ENCODE data around the gene PLEKHG5. TPM values are rescaled to one million over a fixed set of nuclear protein-coding genes. Genes with fewer than 3 reads are reported as not detected.
A peak's percentile ranks its signal among the peaks of the same experiment; 100 is the strongest.

Gene PLEKHG5
- total RNA-seq, 3 donors from 2014 or later = 7.0 to 12.0 (median 11.8) TPM

GRCh38 chr1:6490181-6491080 is 1.0 kb downstream of the PLEKHG5 start:
- Histone ChIP-seq H3K27me3 (no peaks in the 10 kb centered on the region), H3K4me3 (peak overlapping the region; percentile 40 to 75 (median 71)), H3K4me1 (peaks cover 0 to 12% of the 10 kb centered on the region in 2 donors), H3K27ac (peak overlapping the region; percentile 82 to 86), H3K9me3 (no peaks in the 10 kb centered on the region), H3K36me3 (no peaks in the 10 kb centered on the region)
- no peak for TF ChIP-seq POLR2AphosphoS5 (IDR thresholded peaks at IDR 0.05)
- DNase-seq (ENCODE audit: low spot score in 2 of 2) = peak in 1 of 2 donors; percentile 75
- intact Hi-C loops (cut with DNase I; ENCODE audit: low total_unique reads) = loop anchor here (10.0 kb wide), 1 partner anchor 154 kb away; no protein-coding TSS in a partner anchor

- peak overlapping the region; percentile 40 to 75 (median 71) for H3K4me3 ChIP-seq
- no peaks in the 10 kb centered on the region for H3K27me3 ChIP-seq
- intact Hi-C loops (cut with DNase I; ENCODE audit: low total_unique reads) = loop anchor here (10.0 kb wide), 2 partner anchors 45 to 155 kb away; no protein-coding TSS in a partner anchor
- TF ChIP-seq POLR2A (IDR thresholded peaks at IDR 0.05) (no peak), POLR2AphosphoS5 (IDR thresholded peaks at IDR 0.05) (no peak)
- TF ChIP-seq, protein P1, sequence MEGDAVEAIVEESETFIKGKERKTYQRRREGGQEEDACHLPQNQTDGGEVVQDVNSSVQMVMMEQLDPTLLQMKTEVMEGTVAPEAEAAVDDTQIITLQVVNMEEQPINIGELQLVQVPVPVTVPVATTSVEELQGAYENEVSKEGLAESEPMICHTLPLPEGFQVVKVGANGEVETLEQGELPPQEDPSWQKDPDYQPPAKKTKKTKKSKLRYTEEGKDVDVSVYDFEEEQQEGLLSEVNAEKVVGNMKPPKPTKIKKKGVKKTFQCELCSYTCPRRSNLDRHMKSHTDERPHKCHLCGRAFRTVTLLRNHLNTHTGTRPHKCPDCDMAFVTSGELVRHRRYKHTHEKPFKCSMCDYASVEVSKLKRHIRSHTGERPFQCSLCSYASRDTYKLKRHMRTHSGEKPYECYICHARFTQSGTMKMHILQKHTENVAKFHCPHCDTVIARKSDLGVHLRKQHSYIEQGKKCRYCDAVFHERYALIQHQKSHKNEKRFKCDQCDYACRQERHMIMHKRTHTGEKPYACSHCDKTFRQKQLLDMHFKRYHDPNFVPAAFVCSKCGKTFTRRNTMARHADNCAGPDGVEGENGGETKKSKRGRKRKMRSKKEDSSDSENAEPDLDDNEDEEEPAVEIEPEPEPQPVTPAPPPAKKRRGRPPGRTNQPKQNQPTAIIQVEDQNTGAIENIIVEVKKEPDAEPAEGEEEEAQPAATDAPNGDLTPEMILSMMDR (IDR thresholded peaks at IDR 0.05) = peak; percentile 71 to 81 (median 78)
- no peak for DNase-seq (ENCODE audit: low spot score in 2 of 2)
- H3K9me3 ChIP-seq = no peaks in the 10 kb centered on the region
- H3K27ac ChIP-seq = peak overlapping the region in 1 of 2 donors; percentile 86
- H3K4me1 ChIP-seq = peaks cover 0 to 12% of the 10 kb centered on the region in 2 donors
- no peaks in the 10 kb centered on the region for H3K36me3 ChIP-seq
These were observed 1.7 kb downstream of the PLEKHG5 start for GRCh38 chr1:6489799-6490180.

DNA sequence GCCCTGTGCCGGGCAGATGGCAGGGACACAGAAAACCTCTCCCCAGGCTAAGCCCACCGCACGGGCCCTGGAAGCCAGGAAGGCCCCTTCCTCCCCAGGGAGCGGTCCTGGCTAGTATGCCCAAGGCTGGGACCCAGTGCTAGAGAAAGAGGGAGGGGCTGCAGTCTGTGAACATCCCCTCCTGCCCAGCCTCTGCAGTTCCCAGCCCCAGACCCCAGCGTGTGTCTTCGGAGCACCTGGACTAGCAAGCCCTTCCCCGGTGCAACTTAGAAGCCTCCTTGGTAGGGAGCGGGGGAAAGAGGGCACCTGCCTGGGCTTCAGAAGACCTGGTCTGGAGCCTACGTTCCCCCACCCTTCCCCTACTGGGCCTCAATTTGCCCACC is 2.1 kb downstream of the PLEKHG5 start:
- intact Hi-C loops (cut with DNase I; ENCODE audit: low total_unique reads) = loop anchor here (10.0 kb wide), 1 partner anchor 45 kb away; no protein-coding TSS in a partner anchor
- H3K36me3 ChIP-seq = no peaks in the 10 kb centered on the region
- H3K9me3 ChIP-seq = no peaks in the 10 kb centered on the region
- H3K27ac ChIP-seq = peak overlapping the region in 1 of 2 donors; percentile 19
- peaks cover 0 to 12% of the 10 kb centered on the region in 2 donors for H3K4me1 ChIP-seq
- DNase-seq (ENCODE audit: low spot score in 2 of 2) = no peak
- H3K4me3 ChIP-seq = peak overlapping the region in 1 of 3 donors; percentile 3
- TF ChIP-seq, protein P1 (IDR thresholded peaks at IDR 0.05) = no peak
- TF ChIP-seq POLR2A (IDR thresholded peaks at IDR 0.05) (no peak), POLR2AphosphoS5 (IDR thresholded peaks at IDR 0.05) (no peak)
- no peaks in the 10 kb centered on the region for H3K27me3 ChIP-seq

GRCh38 chr1:6488602-6489382 is 2.7 kb downstream of the PLEKHG5 start:
- intact Hi-C loops (cut with DNase I; ENCODE audit: low total_unique reads) = loop anchor here (10.0 kb wide), 1 partner anchor 46 kb away; no protein-coding TSS in a partner anchor
- Histone ChIP-seq H3K4me1 (peaks cover 0 to 12% of the 10 kb centered on the region in 2 donors), H3K27me3 (no peaks in the 10 kb centered on the region), H3K27ac (peak overlapping the region in 1 of 2 donors; percentile 19), H3K4me3 (peak overlapping the region in 1 of 3 donors; percentile 3), H3K36me3 (no peaks in the 10 kb centered on the region), H3K9me3 (no peaks in the 10 kb centered on the region)
- TF ChIP-seq, protein P1 (IDR thresholded peaks at IDR 0.05) = no peak
- TF ChIP-seq POLR2AphosphoS5 (IDR thresholded peaks at IDR 0.05) (no peak), POLR2A (IDR thresholded peaks at IDR 0.05) (no peak)
- no peak for DNase-seq (ENCODE audit: low spot score in 2 of 2)

DNA sequence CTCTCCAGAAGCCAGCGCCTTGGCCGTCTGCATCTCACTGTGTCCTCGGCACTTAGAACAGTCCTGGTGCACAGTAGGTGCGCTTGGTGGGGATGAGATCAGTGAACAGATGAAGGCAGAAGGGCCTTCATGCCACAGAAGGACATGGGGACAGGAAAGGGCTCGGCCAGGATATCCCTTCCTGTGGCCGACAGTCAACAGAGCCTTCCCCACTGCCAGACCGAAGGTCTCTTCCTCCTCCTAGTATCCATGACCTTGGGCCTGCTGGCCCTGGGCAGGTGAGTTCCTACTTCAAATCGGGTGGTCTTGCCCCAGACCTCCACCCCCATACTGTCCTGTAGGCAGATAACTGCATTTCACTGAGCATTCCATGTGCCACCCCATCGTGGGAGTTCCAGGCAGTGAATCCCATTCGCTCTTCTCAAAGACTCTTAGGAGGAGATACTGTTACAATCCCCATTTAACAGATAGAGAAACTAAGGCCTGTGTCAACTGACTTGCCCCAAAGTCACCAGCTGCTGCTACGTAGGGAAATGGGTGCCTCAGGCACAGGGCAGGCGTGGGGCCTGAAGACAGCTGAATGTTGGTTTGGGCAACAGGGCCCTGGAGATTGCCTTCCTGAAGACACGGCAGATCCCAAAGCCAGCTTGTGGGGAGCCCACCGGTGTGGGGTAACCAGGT is 3.5 kb downstream of the PLEKHG5 start:
- Histone ChIP-seq H3K36me3 (no peaks in the 10 kb centered on the region), H3K4me3 (no peak overlapping the region), H3K9me3 (no peaks in the 10 kb centered on the region), H3K27me3 (no peaks in the 10 kb centered on the region), H3K27ac (no peak overlapping the region), H3K4me1 (peaks cover 0 to 12% of the 10 kb centered on the region in 2 donors)
- no peak for DNase-seq (ENCODE audit: low spot score in 2 of 2)
- intact Hi-C loops (cut with DNase I; ENCODE audit: low total_unique reads) = loop anchor here (10.0 kb wide), 1 partner anchor 47 kb away; no protein-coding TSS in a partner anchor
- TF ChIP-seq, protein P1 (IDR thresholded peaks at IDR 0.05) = no peak
